Thoracic aorta (tissue), 2 donors: ENCODE data around the gene NGB. TPM values are rescaled to one million over a fixed set of nuclear protein-coding genes. Genes with fewer than 3 reads are reported as not detected.

ENCODE experiments used
- ATAC-seq: fragments of 150-250 bp; one replicate; pipeline ENCODE4 v1.8.0; 2017; ENCODE audit warnings: low read depth; ENCODE audit not compliant: insufficient number of reproducible peaks, low FRiP score
- DNase-seq: peaks from one replicate; pipeline ENCODE4 v3.0.0-alpha.2; 2020; ENCODE audit warnings: low spot score
- H3K27ac ChIP-seq, 2 donors: fragments of 200-600 bp; sonication (generic); 1 replicate in 1 of 2; 2 replicates in 1 of 2; pipeline ENCODE4 v1.5.1; 2016; ENCODE audit warnings: mild to moderate bottlenecking in 2 of 2, moderate library complexity in 2 of 2
- H3K27me3 ChIP-seq: fragments of 200-600 bp; sonication (generic); replicated peaks from 2 replicates; pipeline ENCODE4 v1.6.0; 2016; ENCODE audit warnings: mild to moderate bottlenecking; ENCODE audit not compliant: insufficient read depth
- H3K36me3 ChIP-seq: fragments of 200-600 bp; sonication (generic); one replicate; pipeline ENCODE4 v1.5.1; 2016
- H3K4me1 ChIP-seq, 2 donors: fragments of 200-600 bp; sonication (generic); 1 replicate in 1 of 2; 2 replicates in 1 of 2; pipeline versions ENCODE4 v1.5.1 to v1.6.0; 2016; ENCODE audit warnings: low read depth in 2 of 2, mild to moderate bottlenecking in 1 of 2; ENCODE audit not compliant: control insufficient read depth in 1 of 2
- H3K4me3 ChIP-seq: fragments of 200-600 bp; sonication (generic); 2 replicates; pipeline ENCODE4 v1.5.1; 2016; ENCODE audit warnings: mild to moderate bottlenecking
- H3K9me3 ChIP-seq: fragments of 200-600 bp; sonication (generic); 2 replicates; pipeline ENCODE4 v1.5.1; 2016
- total RNA-seq, 2 donors: library from RNA; depleted of rRNA; stranded (reverse); fragments of >200 nt; gene quantifications; one replicate each; pipeline versions ENCODE4 v1.1.0 to v1.2.3, GENCODE V29; 2016
- TF ChIP-seq, protein P1 (sequence below): fragments of 200-600 bp; sonication (generic); IDR thresholded peaks from one replicate; pipeline ENCODE4 v1.5.1; 2019; ENCODE audit warnings: antibody characterized with exemption

NGB gene
- total RNA-seq, 2 donors from 2014 or later, result not detected

DNA sequence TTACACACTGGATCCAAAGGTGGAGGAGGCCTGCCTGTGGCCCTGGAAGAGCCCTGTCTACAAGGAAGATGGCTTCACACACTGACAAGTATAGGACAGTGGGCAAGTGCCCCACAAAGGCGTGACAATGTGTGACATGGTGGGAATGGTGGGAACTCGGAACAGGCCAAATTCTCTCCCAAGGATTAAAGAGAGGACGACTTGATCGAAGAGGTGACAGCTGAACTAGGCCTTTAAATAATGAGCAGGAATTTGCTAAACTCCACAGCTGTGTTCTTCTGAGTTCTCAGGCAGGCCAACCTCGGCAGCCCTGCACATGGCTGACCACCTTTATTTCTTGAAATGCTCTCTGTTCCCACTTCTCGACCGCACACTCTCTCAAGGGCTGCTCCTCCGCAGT, 25.9 kb upstream of the NGB start:
- ATAC-seq (no peak), DNase-seq (no peak)
- Histone ChIP-seq H3K27ac (no peak overlapping the region), H3K4me1 (no peaks in the 10 kb centered on the region), H3K4me3 (no peak overlapping the region), H3K9me3 (no peaks in the 10 kb centered on the region), H3K36me3 (peaks cover 24% of the 10 kb centered on the region), H3K27me3 (no peaks in the 10 kb centered on the region)
- TF ChIP-seq, protein P1, sequence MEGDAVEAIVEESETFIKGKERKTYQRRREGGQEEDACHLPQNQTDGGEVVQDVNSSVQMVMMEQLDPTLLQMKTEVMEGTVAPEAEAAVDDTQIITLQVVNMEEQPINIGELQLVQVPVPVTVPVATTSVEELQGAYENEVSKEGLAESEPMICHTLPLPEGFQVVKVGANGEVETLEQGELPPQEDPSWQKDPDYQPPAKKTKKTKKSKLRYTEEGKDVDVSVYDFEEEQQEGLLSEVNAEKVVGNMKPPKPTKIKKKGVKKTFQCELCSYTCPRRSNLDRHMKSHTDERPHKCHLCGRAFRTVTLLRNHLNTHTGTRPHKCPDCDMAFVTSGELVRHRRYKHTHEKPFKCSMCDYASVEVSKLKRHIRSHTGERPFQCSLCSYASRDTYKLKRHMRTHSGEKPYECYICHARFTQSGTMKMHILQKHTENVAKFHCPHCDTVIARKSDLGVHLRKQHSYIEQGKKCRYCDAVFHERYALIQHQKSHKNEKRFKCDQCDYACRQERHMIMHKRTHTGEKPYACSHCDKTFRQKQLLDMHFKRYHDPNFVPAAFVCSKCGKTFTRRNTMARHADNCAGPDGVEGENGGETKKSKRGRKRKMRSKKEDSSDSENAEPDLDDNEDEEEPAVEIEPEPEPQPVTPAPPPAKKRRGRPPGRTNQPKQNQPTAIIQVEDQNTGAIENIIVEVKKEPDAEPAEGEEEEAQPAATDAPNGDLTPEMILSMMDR, result no peak

DNA sequence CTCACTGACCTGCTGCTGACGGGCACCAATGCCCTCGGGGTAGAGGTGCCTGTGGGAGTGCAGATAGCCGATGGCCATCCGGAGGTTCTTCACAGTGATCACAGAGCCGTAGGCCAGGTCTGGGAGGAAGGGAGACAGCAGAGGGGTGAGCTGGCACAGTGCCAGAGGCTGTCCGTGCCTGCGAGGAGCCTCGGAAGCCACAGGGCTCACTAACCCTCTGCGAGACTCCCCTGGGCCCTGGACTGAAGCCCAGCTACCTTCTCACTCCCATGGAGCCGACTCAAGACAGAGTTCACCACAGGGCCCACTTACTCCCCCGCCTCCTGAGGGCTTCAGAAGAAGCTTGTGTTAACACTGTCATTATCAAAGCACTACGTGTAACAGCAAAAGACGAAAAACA, 25.1 kb upstream of the NGB start:
- TF ChIP-seq, protein P1, result no peak
- no peak for ATAC-seq

DNA sequence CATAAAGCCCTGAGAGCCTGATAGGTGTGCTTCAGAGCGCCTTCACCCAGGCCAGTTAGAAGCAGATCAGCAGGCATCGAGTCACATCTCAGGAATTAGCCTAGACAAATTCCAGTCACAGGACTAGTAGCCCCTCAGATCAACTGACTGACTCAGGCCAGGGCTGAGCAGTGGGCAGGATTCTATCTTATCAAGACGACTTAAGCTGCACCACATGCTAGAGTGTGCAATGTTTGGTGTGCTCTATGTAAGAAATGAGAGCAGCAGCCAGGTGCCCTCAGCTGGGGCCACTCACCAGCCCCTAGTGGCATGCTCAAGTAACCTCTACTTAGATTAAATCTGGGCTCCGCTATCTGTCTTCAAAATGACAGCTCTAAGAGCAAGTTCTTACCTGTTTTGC, 19.7 kb upstream of the NGB start:
- no peak for ATAC-seq
- no peak overlapping the region for H3K27ac ChIP-seq
- H3K27me3 ChIP-seq, result no peaks in the 10 kb centered on the region
- no peak overlapping the region for H3K4me3 ChIP-seq
- DNase-seq, result no peak
- H3K4me1 ChIP-seq, result no peaks in the 10 kb centered on the region
- TF ChIP-seq, protein P1, result no peak
- H3K36me3 ChIP-seq, result peaks cover 14% of the 10 kb centered on the region
- H3K9me3 ChIP-seq, result no peaks in the 10 kb centered on the region

More for the DNA sequence above, 25.1 kb upstream of the NGB start:
- no peaks in the 10 kb centered on the region for H3K9me3 ChIP-seq
- no peaks in the 10 kb centered on the region for H3K27me3 ChIP-seq
- no peak overlapping the region for H3K27ac ChIP-seq
- H3K4me1 ChIP-seq, result no peaks in the 10 kb centered on the region
- DNase-seq, result no peak
- no peak overlapping the region for H3K4me3 ChIP-seq
- H3K36me3 ChIP-seq, result peaks cover 24% of the 10 kb centered on the region

DNA sequence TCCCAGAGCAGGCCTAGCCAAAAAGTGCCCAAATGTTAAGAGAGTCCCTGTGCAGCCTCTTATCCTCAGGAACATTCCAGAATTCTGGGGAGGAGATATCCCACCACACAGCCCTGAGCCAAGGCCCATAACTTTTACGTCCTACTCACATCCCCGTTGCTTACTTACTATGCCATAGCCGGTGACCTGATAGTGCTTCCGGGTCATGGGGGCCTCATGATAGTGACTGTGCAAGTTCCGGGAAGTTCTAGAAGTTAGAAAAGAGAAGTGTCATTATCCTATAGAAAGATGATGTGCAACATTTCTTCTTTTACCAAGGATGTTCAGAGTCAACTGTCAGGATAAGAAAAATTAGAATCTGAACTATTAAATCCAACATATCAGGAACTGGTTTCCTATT, 15.6 kb upstream of the NGB start:
- ATAC-seq (no peak), DNase-seq (no peak)
- Histone ChIP-seq H3K4me1 (no peaks in the 10 kb centered on the region), H3K27ac (no peak overlapping the region), H3K4me3 (no peak overlapping the region), H3K36me3 (peaks cover 43% of the 10 kb centered on the region), H3K9me3 (no peaks in the 10 kb centered on the region), H3K27me3 (no peaks in the 10 kb centered on the region)
- TF ChIP-seq, protein P1, result no peak

DNA sequence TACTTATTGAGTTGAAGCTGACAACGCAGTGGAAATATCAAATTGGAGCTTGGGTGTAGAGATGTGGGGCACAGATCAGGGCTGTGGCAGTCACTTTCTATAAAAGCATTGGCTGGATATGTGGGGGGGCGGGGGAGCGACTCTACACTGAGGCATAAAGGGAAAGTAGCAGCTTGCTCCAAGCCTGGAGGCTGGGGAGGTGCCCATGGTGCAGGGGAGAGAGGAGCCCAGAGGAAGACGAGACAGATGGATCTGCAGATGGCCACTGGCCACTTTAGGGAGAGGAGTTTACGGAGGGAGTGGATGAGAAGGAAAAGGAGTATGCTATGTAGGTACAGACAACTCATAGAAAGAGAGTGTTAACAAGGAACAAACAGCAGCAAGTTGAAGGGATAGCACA, 13.5 kb upstream of the NGB start:
- Histone ChIP-seq H3K4me1 (no peaks in the 10 kb centered on the region), H3K9me3 (no peaks in the 10 kb centered on the region), H3K27me3 (no peaks in the 10 kb centered on the region), H3K4me3 (no peak overlapping the region), H3K27ac (no peak overlapping the region), H3K36me3 (peaks cover 43% of the 10 kb centered on the region)
- no peak for ATAC-seq
- TF ChIP-seq, protein P1, result no peak
- no peak for DNase-seq
